Caco-2 (cell line): ENCODE results near the gene GADD45GIP1. TPM values are rescaled to one million over a fixed set of nuclear protein-coding genes. Genes with fewer than 3 reads are reported as not detected.

Source experiments
- BruUV-seq: library from RNA; stranded (reverse); fragments of 400-500 nt; replicated peaks from 2 replicates; lab custom pipeline; 2021; lab: Mats Ljungman, UMichigan
- CTCF ChIA-PET: fragments of 300-600 bp; sonication (Branson Sonifier 250); formaldehyde crosslinking; loops from one replicate; lab custom pipeline; 2022; ENCODE audit warnings: antibody characterized with exemption; lab: Charles Lee
- POLR2A ChIA-PET: fragments of 300-600 bp; sonication (Branson Sonifier 250); formaldehyde crosslinking; loops from one replicate; lab custom pipeline; 2022; ENCODE audit warnings: antibody characterized with exemption; lab: Charles Lee
- DNase-seq, 2 experiments: peaks; one replicate each; pipeline versions ENCODE4 v3.0.0 to v3.0.0-alpha.2; 2020 to 2022
- H3K27me3 ChIP-seq: replicated peaks from 2 replicates; pipeline ENCODE4 v1.6.0; 2011; ENCODE audit warnings: low read length; ENCODE audit not compliant: control insufficient read depth, insufficient read depth
- H3K36me3 ChIP-seq: 2 replicates; pipeline ENCODE4 v1.5.1; 2011; ENCODE audit warnings: low read length; ENCODE audit not compliant: control insufficient read depth, insufficient read depth
- H3K4me1 ChIP-seq: fragments of 250-450 bp; sonication (Bioruptor Pico); 2 replicates; pipeline ENCODE4 v1.5.1; 2020; ENCODE audit warnings: mild to moderate bottlenecking
- H3K4me3 ChIP-seq: 2 replicates; pipeline ENCODE4 v1.5.1; 2011; ENCODE audit warnings: low read depth, mild to moderate bottlenecking, control low read depth, low read length
- H3K9me3 ChIP-seq: fragments of 250-450 bp; sonication (Bioruptor Pico); 2 replicates; pipeline ENCODE4 v1.5.1; 2020; ENCODE audit warnings: mild to moderate bottlenecking, moderate library complexity
- H3K27ac Mint-ChIP-seq: one replicate; pipeline ENCODE4 v1.8.0; 2022; ENCODE audit warnings: mixed read lengths; ENCODE audit not compliant: unreplicated experiment
- H3K27me3 Mint-ChIP-seq: one replicate; pipeline ENCODE4 v1.8.0; 2022; ENCODE audit warnings: mixed read lengths; ENCODE audit not compliant: insufficient read depth, unreplicated experiment
- H3K36me3 Mint-ChIP-seq: one replicate; pipeline ENCODE4 v1.8.0; 2022; ENCODE audit warnings: mild to moderate bottlenecking, mixed read lengths; ENCODE audit not compliant: insufficient read depth, unreplicated experiment
- H3K4me1 Mint-ChIP-seq: one replicate; pipeline ENCODE4 v1.8.0; 2022; ENCODE audit warnings: low read depth, mixed read lengths; ENCODE audit not compliant: unreplicated experiment
- H3K4me3 Mint-ChIP-seq: one replicate; pipeline ENCODE4 v1.8.0; 2022; ENCODE audit warnings: mild to moderate bottlenecking, moderate library complexity, mixed read lengths; ENCODE audit not compliant: unreplicated experiment
- H3K9me3 Mint-ChIP-seq: one replicate; pipeline ENCODE4 v1.8.0; 2022; ENCODE audit warnings: mixed read lengths; ENCODE audit not compliant: unreplicated experiment
- intact Hi-C: fragments of 100-400 bp; cut with micrococcal nuclease; formaldehyde crosslinking; loops from one replicate; pipeline ENCODE4 v1.10.0; 2022; ENCODE audit not compliant: unreplicated experiment
- total RNA-seq: library from RNA; stranded (reverse); gene quantifications from 2 replicates; pipeline ENCODE4 v1.2.3, GENCODE V29; 2022
- TF ChIP-seq, protein P1 (sequence below), 2 experiments: fragments of 200-600 bp in 1 of 2; IDR thresholded peaks; 1 replicate in 1 of 2; 2 replicates in 1 of 2; pipeline versions ENCODE4 v1.5.1 to v1.8.0; 2011 to 2022; ENCODE audit warnings: antibody characterized with exemption in 1 of 2, control low read depth in 1 of 2, inconsistent platforms in 1 of 2, low read depth in 1 of 2, low read length in 1 of 2, mild to moderate bottlenecking in 1 of 2, moderate library complexity in 1 of 2; ENCODE audit not compliant: insufficient read depth in 1 of 2, severe bottlenecking in 1 of 2, unreplicated experiment in 1 of 2

Gene GADD45GIP1
- total RNA-seq, 1 experiment from 2014 or later = 39.3 TPM

DNA sequence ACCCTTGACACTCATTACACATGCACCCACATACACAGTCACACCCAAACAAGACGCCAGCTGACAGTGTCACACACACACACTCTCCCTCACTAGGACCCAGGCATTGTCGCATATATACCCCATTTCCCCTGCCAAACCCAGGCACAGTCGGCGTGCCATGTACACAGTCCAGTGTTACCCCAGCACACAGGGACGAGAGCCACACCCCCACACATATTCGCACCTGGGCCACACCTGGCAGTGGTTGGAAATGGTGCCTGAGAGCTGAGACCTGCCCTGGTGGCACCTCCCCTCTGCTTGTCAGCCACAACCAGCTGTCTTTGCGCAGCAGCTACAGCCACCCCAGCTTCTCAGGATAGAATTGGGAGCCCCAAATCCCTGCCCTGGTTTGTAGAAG lies 47.2 kb upstream of the GADD45GIP1 start:
- ChIA-PET CTCF (no interaction called here), POLR2A (no interaction called here)
- Mint-ChIP-seq H3K27ac (no peak overlapping the region), H3K4me1 (no peaks in the 10 kb centered on the region), H3K4me3 (no peak overlapping the region), H3K36me3 (no peaks in the 10 kb centered on the region), H3K27me3 (peaks cover 6% of the 10 kb centered on the region), H3K9me3 (no peaks in the 10 kb centered on the region)
- TF ChIP-seq, protein P1, sequence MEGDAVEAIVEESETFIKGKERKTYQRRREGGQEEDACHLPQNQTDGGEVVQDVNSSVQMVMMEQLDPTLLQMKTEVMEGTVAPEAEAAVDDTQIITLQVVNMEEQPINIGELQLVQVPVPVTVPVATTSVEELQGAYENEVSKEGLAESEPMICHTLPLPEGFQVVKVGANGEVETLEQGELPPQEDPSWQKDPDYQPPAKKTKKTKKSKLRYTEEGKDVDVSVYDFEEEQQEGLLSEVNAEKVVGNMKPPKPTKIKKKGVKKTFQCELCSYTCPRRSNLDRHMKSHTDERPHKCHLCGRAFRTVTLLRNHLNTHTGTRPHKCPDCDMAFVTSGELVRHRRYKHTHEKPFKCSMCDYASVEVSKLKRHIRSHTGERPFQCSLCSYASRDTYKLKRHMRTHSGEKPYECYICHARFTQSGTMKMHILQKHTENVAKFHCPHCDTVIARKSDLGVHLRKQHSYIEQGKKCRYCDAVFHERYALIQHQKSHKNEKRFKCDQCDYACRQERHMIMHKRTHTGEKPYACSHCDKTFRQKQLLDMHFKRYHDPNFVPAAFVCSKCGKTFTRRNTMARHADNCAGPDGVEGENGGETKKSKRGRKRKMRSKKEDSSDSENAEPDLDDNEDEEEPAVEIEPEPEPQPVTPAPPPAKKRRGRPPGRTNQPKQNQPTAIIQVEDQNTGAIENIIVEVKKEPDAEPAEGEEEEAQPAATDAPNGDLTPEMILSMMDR (IDR thresholded peaks at IDR 0.05; ENCODE audit: insufficient read depth in 1 of 2, low read depth in 1 of 2, low read length in 1 of 2, severe bottlenecking in 1 of 2, unreplicated experiment in 1 of 2) = no peak
- BruUV-seq = no TSS peak
- Histone ChIP-seq H3K4me3 (no peak overlapping the region), H3K27me3 (no peaks in the 10 kb centered on the region), H3K36me3 (no peaks in the 10 kb centered on the region), H3K4me1 (no peaks in the 10 kb centered on the region), H3K9me3 (no peaks in the 10 kb centered on the region)
- intact Hi-C loops = no loop called here
- no peak for DNase-seq

DNA sequence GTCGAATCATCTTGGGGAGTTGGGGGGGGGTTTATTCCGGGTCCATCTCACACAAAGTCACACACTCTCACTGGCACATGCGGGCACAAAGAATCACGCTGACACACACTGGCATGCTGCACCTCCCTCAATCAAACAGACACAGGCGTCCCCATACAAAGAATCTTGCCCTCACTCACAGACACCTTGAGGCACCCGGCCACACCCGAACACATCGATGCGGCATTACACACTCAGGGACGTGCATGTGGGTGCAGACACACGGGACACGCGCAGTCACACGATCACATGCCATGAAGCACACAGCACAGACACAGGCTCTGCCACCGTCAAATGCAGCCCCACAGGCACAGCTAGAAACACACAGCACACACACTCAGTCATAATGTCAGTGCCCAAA lies 46.1 kb upstream of the GADD45GIP1 start:
- ChIA-PET CTCF (no interaction called here), POLR2A (no interaction called here)
- DNase-seq = no peak
- Mint-ChIP-seq H3K27ac (no peak overlapping the region), H3K9me3 (no peaks in the 10 kb centered on the region), H3K27me3 (peaks cover 8% of the 10 kb centered on the region), H3K36me3 (no peaks in the 10 kb centered on the region), H3K4me1 (no peaks in the 10 kb centered on the region), H3K4me3 (no peak overlapping the region)
- no TSS peak for BruUV-seq
- Histone ChIP-seq H3K4me3 (no peak overlapping the region), H3K9me3 (no peaks in the 10 kb centered on the region), H3K36me3 (no peaks in the 10 kb centered on the region), H3K27me3 (no peaks in the 10 kb centered on the region), H3K4me1 (no peaks in the 10 kb centered on the region)
- intact Hi-C loops = no loop called here
- TF ChIP-seq, protein P1 (IDR thresholded peaks at IDR 0.05; ENCODE audit: insufficient read depth in 1 of 2, low read depth in 1 of 2, low read length in 1 of 2, severe bottlenecking in 1 of 2, unreplicated experiment in 1 of 2) = no peak

DNA sequence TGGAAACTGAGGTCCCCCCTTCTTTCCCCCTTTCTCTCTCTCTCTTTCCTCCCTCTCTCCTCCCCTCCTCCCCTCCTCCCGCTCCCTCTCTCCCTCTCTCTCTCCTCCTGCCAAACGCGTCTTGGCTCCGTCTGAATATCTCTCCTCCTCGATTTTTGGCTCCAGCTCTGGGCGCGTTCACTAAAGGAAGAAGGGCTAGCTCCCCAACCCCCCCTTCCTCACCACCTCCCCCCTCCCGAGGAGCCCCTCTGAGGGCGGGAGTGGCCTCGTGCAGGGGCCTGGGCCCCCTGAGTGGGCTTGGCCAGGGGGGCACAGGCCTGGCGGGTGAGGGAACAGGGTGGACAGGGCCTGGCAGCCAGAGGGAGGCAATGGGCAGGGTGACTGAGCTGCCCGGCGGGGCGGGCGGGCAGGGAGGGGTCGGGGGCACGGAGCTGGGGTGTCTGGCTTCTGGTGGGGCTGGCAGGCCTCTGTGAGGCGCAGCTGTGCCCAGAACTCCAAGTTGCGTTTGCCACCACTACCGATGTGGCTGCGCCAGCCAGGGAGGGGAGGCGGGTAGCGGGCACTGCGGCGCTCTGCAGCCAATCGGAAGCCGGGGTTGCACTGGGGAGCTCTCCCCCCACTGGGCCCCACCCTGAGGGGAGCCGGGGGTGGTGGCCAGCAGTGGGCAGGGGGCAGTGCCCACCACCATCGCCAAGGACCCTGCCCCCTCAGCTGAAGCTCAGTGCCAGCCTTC lies 45.3 kb upstream of the GADD45GIP1 start:
- intact Hi-C loops = no loop called here
- Mint-ChIP-seq H3K4me1 (no peaks in the 10 kb centered on the region), H3K27ac (no peak overlapping the region), H3K9me3 (no peaks in the 10 kb centered on the region), H3K36me3 (no peaks in the 10 kb centered on the region), H3K4me3 (no peak overlapping the region), H3K27me3 (peaks cover 10% of the 10 kb centered on the region)
- Histone ChIP-seq H3K4me1 (no peaks in the 10 kb centered on the region), H3K9me3 (no peaks in the 10 kb centered on the region), H3K4me3 (no peak overlapping the region), H3K36me3 (no peaks in the 10 kb centered on the region), H3K27me3 (no peaks in the 10 kb centered on the region)
- CTCF ChIA-PET = no interaction called here
- POLR2A ChIA-PET = no interaction called here
- no TSS peak for BruUV-seq
- TF ChIP-seq, protein P1 (IDR thresholded peaks at IDR 0.05; ENCODE audit: insufficient read depth in 1 of 2, low read depth in 1 of 2, low read length in 1 of 2, severe bottlenecking in 1 of 2, unreplicated experiment in 1 of 2) = no peak
- DNase-seq = no peak
